ENCODE data around the gene PDE4D. TPM values are rescaled to one million over a fixed set of nuclear protein-coding genes. Genes with fewer than 3 reads are reported as not detected.
A peak's percentile ranks its signal among the peaks of the same experiment; 100 is the strongest.

Gene PDE4D
- total and polyA plus RNA-seq, 11 donors, result 5.2 to 68.3 (median 42.1) TPM

GRCh38 chr5:59007460-59008063 is 886.0 kb downstream of the PDE4D start:
- no peaks in the 10 kb centered on the region for H3K27me3 ChIP-seq
- H3K9me3 ChIP-seq, result peaks cover 0 to 18% (median 0%) of the 10 kb centered on the region in 12 donors
- 12 to 20% (median 15%) methylated on average over 2 of the region's 2 CpGs for WGBS, 4 donors
- TF ChIP-seq POLR2A (IDR thresholded peaks at IDR 0.05), result no peak
- peak in 11 of 12 donors; percentile 30 to 63 (median 55) for TF ChIP-seq CTCF (IDR thresholded peaks at IDR 0.05)
- no peak overlapping the region for H3K4me3 ChIP-seq
- peaks cover 0 to 10% (median 0%) of the 10 kb centered on the region in 12 donors for H3K4me1 ChIP-seq
- no peak for ATAC-seq
- no peaks in the 10 kb centered on the region for H3K36me3 ChIP-seq
- intact Hi-C loops (cut with DNase I), result loop anchor here in 8 of 10 donors (2.0 to 5.0 kb wide), 4 partner anchors 51 to 117 kb away; no protein-coding TSS in a partner anchor
- no peak for DNase-seq
- no peak overlapping the region for H3K27ac ChIP-seq

- 88 to 95% (median 92%) methylated on average over 6 to 7 of the region's 7 CpGs for WGBS, 4 donors
- intact Hi-C loops (cut with DNase I), result loop anchor here in 7 of 10 donors (2.0 to 5.0 kb wide), 3 partner anchors 111 to 115 kb away; no protein-coding TSS in a partner anchor
- no peak overlapping the region for H3K4me3 ChIP-seq
- DNase-seq (no peak), ATAC-seq (peak in 2 of 4 donors; percentile 10 to 31)
- H3K27me3 ChIP-seq, result no peaks in the 10 kb centered on the region
- H3K9me3 ChIP-seq, result peaks cover 0 to 3% (median 0%) of the 10 kb centered on the region in 12 donors
- no peak for TF ChIP-seq CTCF (IDR thresholded peaks at IDR 0.05)
- no peak for TF ChIP-seq POLR2A (IDR thresholded peaks at IDR 0.05)
- no peaks in the 10 kb centered on the region for H3K36me3 ChIP-seq
- no peak overlapping the region for H3K27ac ChIP-seq
- H3K4me1 ChIP-seq, result peaks cover 0 to 21% (median 9%) of the 10 kb centered on the region in 12 donors
Measured at GRCh38 chr5:59005934-59006701, 887.4 kb downstream of the PDE4D start.

- no peaks in the 10 kb centered on the region for H3K27me3 ChIP-seq
- TF ChIP-seq POLR2A (IDR thresholded peaks at IDR 0.05) (no peak), CTCF (IDR thresholded peaks at IDR 0.05) (no peak)
- intact Hi-C loops (cut with DNase I), result loop anchor here in 2 of 10 donors (5.0 kb wide), 1 partner anchor 111 kb away; no protein-coding TSS in a partner anchor
- no peak overlapping the region for H3K4me3 ChIP-seq
- ATAC-seq, result no peak
- H3K9me3 ChIP-seq, result no peaks in the 10 kb centered on the region
- H3K36me3 ChIP-seq, result no peaks in the 10 kb centered on the region
- 88 to 93% (median 91%) methylated on average over 5 of the region's 5 CpGs for WGBS, 4 donors
- DNase-seq, result no peak
- H3K27ac ChIP-seq, result no peak overlapping the region
- H3K4me1 ChIP-seq, result peaks cover 0 to 29% (median 12%) of the 10 kb centered on the region in 12 donors
Measured at GRCh38 chr5:59003641-59004040, 889.9 kb downstream of the PDE4D start.

GRCh38 chr5:59003124-59003523 is 890.4 kb downstream of the PDE4D start:
- H3K4me1 ChIP-seq, result peaks cover 0 to 29% (median 12%) of the 10 kb centered on the region in 12 donors
- no peak for DNase-seq
- 70 to 85% (median 80%) methylated on average over 4 of the region's 4 CpGs for WGBS, 4 donors
- no peak overlapping the region for H3K27ac ChIP-seq
- no peaks in the 10 kb centered on the region for H3K9me3 ChIP-seq
- H3K36me3 ChIP-seq, result no peaks in the 10 kb centered on the region
- no peak for ATAC-seq
- intact Hi-C loops (cut with DNase I), result loop anchor here in 2 of 10 donors (5.0 kb wide), 1 partner anchor 111 kb away; no protein-coding TSS in a partner anchor
- no peak overlapping the region for H3K4me3 ChIP-seq
- TF ChIP-seq CTCF (IDR thresholded peaks at IDR 0.05) (no peak), POLR2A (IDR thresholded peaks at IDR 0.05) (no peak)
- no peaks in the 10 kb centered on the region for H3K27me3 ChIP-seq

All from heart left ventricle (tissue), 16 donors.